H1 (cell line): ENCODE measurements around the gene PF4V1. TPM values are rescaled to one million over a fixed set of nuclear protein-coding genes. Genes with fewer than 3 reads are reported as not detected.

Experiments
- CTCF ChIA-PET: fragments of 300-600 bp; sonication (Branson Sonifier 250); formaldehyde crosslinking; loops from one replicate; lab custom pipeline; 2021; ENCODE audit not compliant: partially characterized antibody; lab: Charles Lee
- POLR2A ChIA-PET: fragments of 300-600 bp; sonication (Branson Sonifier 250); formaldehyde crosslinking; loops from one replicate; lab custom pipeline; 2021; ENCODE audit warnings: inconsistent platforms; ENCODE audit not compliant: partially characterized antibody; lab: Charles Lee
- DNase-seq, 2 experiments: peaks; one replicate each; pipeline versions ENCODE4 v3.0.0 to v3.0.0-alpha.2; 2010 to 2022; ENCODE audit warnings: low spot score in 2 of 2, low read depth in 1 of 2, mixed read lengths in 1 of 2
- FAIRE-seq: peaks from 2 replicates; lab custom pipeline; 2011; peaks lifted over from hg19 to GRCh38; lab: Jason Lieb, UNC
- H2AFZ ChIP-seq: 2 replicates; pipeline ENCODE4 v1.8.1; 2012; ENCODE audit warnings: low read length, inconsistent platforms
- H2AK5ac ChIP-seq: 2 replicates; pipeline ENCODE4 v1.6.1; 2013; ENCODE audit warnings: low read depth, low read length
- H2BK120ac ChIP-seq: replicated peaks from 2 replicates; pipeline ENCODE3; 2013; ENCODE audit warnings: low read depth, low read length, inconsistent platforms
- H2BK12ac ChIP-seq: 2 replicates; pipeline ENCODE4 v1.6.1; 2013; ENCODE audit warnings: low read depth, low read length
- H2BK15ac ChIP-seq: 2 replicates; pipeline ENCODE4 v1.6.1; 2013; ENCODE audit warnings: low read length
- H2BK20ac ChIP-seq: 2 replicates; pipeline ENCODE4 v1.6.1; 2013; ENCODE audit warnings: low read length
- H2BK5ac ChIP-seq: 2 replicates; pipeline ENCODE4 v1.6.1; 2013; ENCODE audit warnings: low read depth, low read length
- H3K14ac ChIP-seq: 2 replicates; pipeline ENCODE4 v1.6.1; 2013; ENCODE audit warnings: inconsistent platforms; ENCODE audit not compliant: insufficient read length
- H3K18ac ChIP-seq: 2 replicates; pipeline ENCODE4 v1.6.1; 2013; ENCODE audit warnings: low read length; ENCODE audit errors: extremely low read depth
- H3K23ac ChIP-seq: 2 replicates; pipeline ENCODE4 v1.6.1; 2013; ENCODE audit warnings: inconsistent platforms; ENCODE audit not compliant: insufficient read length
- H3K23me2 ChIP-seq: 2 replicates; pipeline ENCODE4 v1.6.1; 2013; ENCODE audit warnings: low read depth, low read length
- H3K27ac ChIP-seq: 2 replicates; pipeline ENCODE4 v1.6.1; 2011; ENCODE audit warnings: low read depth, low read length, inconsistent platforms
- H3K27me3 ChIP-seq, 4 experiments: replicated peaks in 1 of 4; 1 replicate in 1 of 4; 2 replicates in 3 of 4; pipeline versions ENCODE4 v1.6.1 to v1.8.1; 2011 to 2013; ENCODE audit warnings: low read length in 3 of 4, mild to moderate bottlenecking in 3 of 4, inconsistent platforms in 2 of 4, mixed read lengths in 2 of 4, moderate library complexity in 1 of 4; ENCODE audit not compliant: control insufficient read depth in 3 of 4, insufficient read depth in 3 of 4; ENCODE audit errors: extremely low read depth in 1 of 4
- H3K36me3 ChIP-seq, 4 experiments: 2 replicates each; pipeline versions ENCODE4 v1.6.1 to v1.8.1; 2011 to 2013; ENCODE audit warnings: mild to moderate bottlenecking in 4 of 4, low read length in 3 of 4, moderate library complexity in 2 of 4, control low read depth in 1 of 4, inconsistent platforms in 1 of 4; ENCODE audit not compliant: insufficient read depth in 4 of 4, control insufficient read depth in 2 of 4
- H3K4ac ChIP-seq: replicated peaks from 2 replicates; pipeline ENCODE3; 2013; ENCODE audit warnings: low read length, low read depth, mixed read lengths, inconsistent platforms; ENCODE audit not compliant: insufficient read length
- H3K4me1 ChIP-seq, 4 experiments: replicated peaks in 1 of 4; 1 replicate in 1 of 4; 2 replicates in 3 of 4; pipeline versions ENCODE4 v1.6.1 to v1.8.1; 2011 to 2013; ENCODE audit warnings: low read length in 3 of 4, inconsistent platforms in 2 of 4, mixed read lengths in 1 of 4; ENCODE audit not compliant: insufficient read depth in 4 of 4, control insufficient read depth in 3 of 4
- H3K4me2 ChIP-seq, 2 experiments: 2 replicates each; pipeline versions ENCODE4 v1.6.1 to v1.8.1; 2011 to 2013; ENCODE audit warnings: low read depth in 2 of 2, low read length in 2 of 2, control low read depth in 1 of 2, inconsistent platforms in 1 of 2, mild to moderate bottlenecking in 1 of 2; ENCODE audit not compliant: insufficient read depth in 1 of 2
- H3K4me3 ChIP-seq, 4 experiments: fragments of 200-600, 300-600 bp in 1 of 4; sonication (generic), shearing (Covaris generic), sonication (Bioruptor Twin) in 1 of 4; 2 replicates each; pipeline versions ENCODE4 v1.5.1 to v1.8.1; 2011 to 2016; ENCODE audit warnings: low read length in 4 of 4, low read depth in 3 of 4, control low read depth in 2 of 4, inconsistent platforms in 2 of 4, mild to moderate bottlenecking in 2 of 4, mixed read lengths in 1 of 4, moderate library complexity in 1 of 4; ENCODE audit not compliant: insufficient read depth in 2 of 4; ENCODE audit errors: extremely low read depth in 1 of 4
- H3K56ac ChIP-seq: replicated peaks from 2 replicates; pipeline ENCODE3; 2013; ENCODE audit warnings: low read depth, mild to moderate bottlenecking, mixed read lengths, low read length, inconsistent platforms; ENCODE audit not compliant: insufficient read length
- H3K79me1 ChIP-seq: 2 replicates; pipeline ENCODE4 v1.6.1; 2013; ENCODE audit warnings: low read depth, low read length, control low read depth
- H3K79me2 ChIP-seq, 2 experiments: 2 replicates each; pipeline versions ENCODE4 v1.6.1 to v1.8.1; 2012 to 2013; ENCODE audit warnings: low read length in 2 of 2, mild to moderate bottlenecking in 2 of 2, inconsistent platforms in 1 of 2; ENCODE audit not compliant: insufficient read depth in 2 of 2, control insufficient read depth in 1 of 2
- H3K9ac ChIP-seq, 4 experiments: replicated peaks in 1 of 4; 1 replicate in 1 of 4; 2 replicates in 3 of 4; pipeline versions ENCODE4 v1.6.1 to v1.8.1; 2011 to 2013; ENCODE audit warnings: low read depth in 3 of 4, low read length in 3 of 4, control low read depth in 2 of 4, mild to moderate bottlenecking in 2 of 4, moderate library complexity in 2 of 4, inconsistent platforms in 1 of 4; ENCODE audit errors: extremely low read depth in 1 of 4
- H3K9me3 ChIP-seq, 2 experiments: 2 replicates each; pipeline versions ENCODE4 v1.6.1 to v1.8.1; 2012 to 2013; ENCODE audit warnings: mild to moderate bottlenecking in 2 of 2, moderate library complexity in 2 of 2, control low read depth in 1 of 2, inconsistent platforms in 1 of 2, low read depth in 1 of 2, low read length in 1 of 2, mixed read lengths in 1 of 2; ENCODE audit not compliant: insufficient read depth in 2 of 2
- H4K20me1 ChIP-seq, 2 experiments: replicated peaks in 1 of 2; 2 replicates each; pipeline versions ENCODE3 to v1.8.1; 2011 to 2013; ENCODE audit warnings: inconsistent platforms in 2 of 2, low read length in 2 of 2, mild to moderate bottlenecking in 1 of 2; ENCODE audit not compliant: insufficient read depth in 2 of 2, control insufficient read depth in 1 of 2
- H4K5ac ChIP-seq: 2 replicates; pipeline ENCODE4 v1.6.1; 2013; ENCODE audit warnings: low read length, low read depth, mixed read lengths, inconsistent platforms; ENCODE audit not compliant: insufficient read length
- H4K8ac ChIP-seq: 2 replicates; pipeline ENCODE4 v1.8.0; 2013; ENCODE audit warnings: mild to moderate bottlenecking, moderate library complexity, low read length, inconsistent platforms; ENCODE audit not compliant: insufficient read depth; ENCODE audit errors: extremely low read depth
- H4K91ac ChIP-seq: replicated peaks from 2 replicates; pipeline ENCODE3; 2013; ENCODE audit warnings: low read length, mixed read lengths, inconsistent platforms; ENCODE audit not compliant: insufficient read length
- BACH1 ChIP-seq: IDR thresholded peaks from 2 replicates; pipeline ENCODE4 v1.6.1; 2012; ENCODE audit warnings: low read length, improper control_type of control experiment
- BRCA1 ChIP-seq: IDR thresholded peaks from 2 replicates; pipeline ENCODE4 v1.6.1; 2012; ENCODE audit warnings: low read depth, low read length, improper control_type of control experiment
- CHD2 ChIP-seq: IDR thresholded peaks from 2 replicates; pipeline ENCODE4 v1.6.1; 2012; ENCODE audit warnings: low read length, improper control_type of control experiment
- CTBP2 ChIP-seq: IDR thresholded peaks from 2 replicates; pipeline ENCODE4 v1.7.0; 2011; ENCODE audit warnings: borderline replicate concordance, mild to moderate bottlenecking, moderate library complexity, mixed read lengths, low read length; ENCODE audit not compliant: insufficient read depth, insufficient read length
- FOSL1 ChIP-seq: IDR thresholded peaks from 2 replicates; pipeline ENCODE4 v1.6.1; 2011; ENCODE audit warnings: mild to moderate bottlenecking, low read depth, low read length, moderate library complexity; ENCODE audit not compliant: insufficient read depth
- JUND ChIP-seq: IDR thresholded peaks from 2 replicates; pipeline ENCODE4 v1.6.1; 2011; ENCODE audit warnings: mild to moderate bottlenecking, improper control_type of control experiment, low read length
- KDM5A ChIP-seq: fragments of 200-600 bp; IDR thresholded peaks from 2 replicates; pipeline ENCODE4 v1.7.1; 2012; ENCODE audit warnings: mild to moderate bottlenecking, low read length, inconsistent platforms, mixed read lengths
- MAFK ChIP-seq: IDR thresholded peaks from 2 replicates; pipeline ENCODE4 v1.6.1; 2012; ENCODE audit warnings: low read depth, mild to moderate bottlenecking, improper control_type of control experiment, low read length
- POLR2AphosphoS5 ChIP-seq: IDR thresholded peaks from 2 replicates; pipeline ENCODE4 v1.6.1; 2011; ENCODE audit warnings: low read depth, low read length
- RXRA ChIP-seq: IDR thresholded peaks from 2 replicates; pipeline ENCODE4 v1.6.1; 2011; ENCODE audit warnings: low read depth, mild to moderate bottlenecking, low read length, moderate library complexity; ENCODE audit not compliant: insufficient read depth
- SIRT6 ChIP-seq: IDR thresholded peaks from one replicate; pipeline ENCODE4 v1.7.1; 2012; ENCODE audit warnings: low read length, inconsistent platforms
- SIX5 ChIP-seq: IDR thresholded peaks from 2 replicates; pipeline ENCODE4 v1.6.1; 2011; ENCODE audit warnings: mild to moderate bottlenecking, low read depth, low read length
- SP1 ChIP-seq: IDR thresholded peaks from 2 replicates; pipeline ENCODE4 v1.6.1; 2011; ENCODE audit warnings: low read depth, low read length
- SP2 ChIP-seq: IDR thresholded peaks from 2 replicates; pipeline ENCODE4 v1.6.1; 2012; ENCODE audit warnings: mild to moderate bottlenecking, low read length, inconsistent platforms
- TEAD4 ChIP-seq: IDR thresholded peaks from 2 replicates; pipeline ENCODE4 v1.6.1; 2012; ENCODE audit warnings: low read depth, low read length, inconsistent platforms, mixed read lengths
- WGBS, 2 experiments: shearing (Covaris generic) in 1 of 2; methylation state at CpG; one replicate each; pipeline versions ENCODE4 v1.1.6 to v1.1.7; 2013 to 2015; ENCODE audit warnings: low lambda C conversion rate in 2 of 2, mixed read lengths in 2 of 2, inconsistent platforms in 1 of 2, low coverage in 1 of 2, missing lambda C conversion rate in 1 of 2; ENCODE audit not compliant: insufficient replicate concordance in 2 of 2, insufficient coverage in 1 of 2, insufficient read length in 1 of 2; ENCODE audit errors: extremely low coverage in 1 of 2, missing lambda C conversion rate in 1 of 2; 5-methylcytosine and 5-hydroxymethylcytosine counted together
- polyA plus RNA-seq, 7 experiments: library from polyadenylated mRNA; depleted of rRNA in 3 of 7; stranded (reverse) in 5 of 7; unstranded in 2 of 7; fragments of >200 nt in 5 of 7; fragments of 200-250 nt in 2 of 7; gene quantifications; 1 replicate in 5 of 7; 2 replicates in 1 of 7; 4 replicates in 1 of 7; pipeline versions ENCODE4 v1.2.1 to v1.2.3, GENCODE V29; 2011 to 2013; ENCODE audit warnings: missing spikeins in 2 of 7, mixed read lengths in 2 of 7
- total RNA-seq: library from RNA; stranded (reverse); fragmentation: NEBNext Ultra II Directional; extraction: Animal tissue kit (Norgen Biotek cat#: 25700); gene quantifications from 2 replicates; pipeline ENCODE4 v1.2.1, GENCODE V29; 2021

The PF4V1 gene
- total and polyA plus RNA-seq, 2 of the 8 experiments (the other 6 are each of a cell fraction or from before 2014, with no cell fraction given), result not detected

GRCh38 chr4:73847526-73848182 is 5.4 kb upstream of the PF4V1 start:
- DNase-seq (no peak), FAIRE-seq (no peak)
- H3K23ac ChIP-seq, result no peak overlapping the region
- WGBS, 2 experiments, result 89% methylated on average over 3 of the region's 3 CpGs; no CpG with 5 or more reads in 1 of the 2 experiments
- no peak overlapping the region for H2BK20ac ChIP-seq
- H2BK15ac ChIP-seq, result no peak overlapping the region
- no peaks in the 10 kb centered on the region for H3K27me3 ChIP-seq
- H3K23me2 ChIP-seq, result no peaks in the 10 kb centered on the region
- H3K56ac ChIP-seq, result no peak overlapping the region
- no peak overlapping the region for H4K8ac ChIP-seq
- H3K79me1 ChIP-seq, result no peaks in the 10 kb centered on the region
- H3K36me3 ChIP-seq, result no peaks in the 10 kb centered on the region
- no peak overlapping the region for H4K5ac ChIP-seq
- no peak overlapping the region for H3K4me3 ChIP-seq
- CTCF ChIA-PET, result interaction anchor here (1.2 to 2.0 kb wide), 3 partner anchors 12 to 506 kb away, joined by 3 to 13 read pairs (median 5); partner anchors contain the start of gene CXCL6
- H3K27ac ChIP-seq, result no peak overlapping the region
- H3K14ac ChIP-seq, result no peak overlapping the region
- no peak overlapping the region for H2BK5ac ChIP-seq
- no peak for TF ChIP-seq SP2
- no peak for TF ChIP-seq SIRT6
- no peak for TF ChIP-seq BRCA1
- TF ChIP-seq CHD2, result no peak
- TF ChIP-seq TEAD4, result no peak
- TF ChIP-seq FOSL1, result no peak
- TF ChIP-seq SIX5, result no peak
- no peak for TF ChIP-seq BACH1
- no peak for TF ChIP-seq SP1
- no peak for TF ChIP-seq MAFK
- TF ChIP-seq RXRA, result no peak
- TF ChIP-seq CTBP2, result no peak
- no peak for TF ChIP-seq KDM5A
- no peak for TF ChIP-seq POLR2AphosphoS5
- TF ChIP-seq JUND, result no peak
- H3K9me3 ChIP-seq, result no peaks in the 10 kb centered on the region
- H2BK12ac ChIP-seq, result no peak overlapping the region
- H3K9ac ChIP-seq, result no peak overlapping the region
- no peak overlapping the region for H2BK120ac ChIP-seq
- no peak overlapping the region for H4K91ac ChIP-seq
- H3K4ac ChIP-seq, result no peak overlapping the region
- no peak overlapping the region for H2AK5ac ChIP-seq
- no peaks in the 10 kb centered on the region for H4K20me1 ChIP-seq
- H3K18ac ChIP-seq, result no peak overlapping the region; the same call in 1 of the 2 replicates
- no peak overlapping the region for H2AFZ ChIP-seq
- POLR2A ChIA-PET, result no interaction called here
- no peaks in the 10 kb centered on the region for H3K79me2 ChIP-seq
- H3K4me2 ChIP-seq, result no peak overlapping the region
- H3K4me1 ChIP-seq, result 0 out of 7 replicates have a peak, but pooled peaks cover 0 to 3% (median 0%) of the 10 kb centered on the region in 4 experiments
